Measurements from ENCODE around the gene KRT79. TPM values are rescaled to one million over a fixed set of nuclear protein-coding genes. Genes with fewer than 3 reads are reported as not detected.

The KRT79 gene
- polyA plus RNA-seq, 4 donors: 0.09 TPM; not detected in 3

DNA sequence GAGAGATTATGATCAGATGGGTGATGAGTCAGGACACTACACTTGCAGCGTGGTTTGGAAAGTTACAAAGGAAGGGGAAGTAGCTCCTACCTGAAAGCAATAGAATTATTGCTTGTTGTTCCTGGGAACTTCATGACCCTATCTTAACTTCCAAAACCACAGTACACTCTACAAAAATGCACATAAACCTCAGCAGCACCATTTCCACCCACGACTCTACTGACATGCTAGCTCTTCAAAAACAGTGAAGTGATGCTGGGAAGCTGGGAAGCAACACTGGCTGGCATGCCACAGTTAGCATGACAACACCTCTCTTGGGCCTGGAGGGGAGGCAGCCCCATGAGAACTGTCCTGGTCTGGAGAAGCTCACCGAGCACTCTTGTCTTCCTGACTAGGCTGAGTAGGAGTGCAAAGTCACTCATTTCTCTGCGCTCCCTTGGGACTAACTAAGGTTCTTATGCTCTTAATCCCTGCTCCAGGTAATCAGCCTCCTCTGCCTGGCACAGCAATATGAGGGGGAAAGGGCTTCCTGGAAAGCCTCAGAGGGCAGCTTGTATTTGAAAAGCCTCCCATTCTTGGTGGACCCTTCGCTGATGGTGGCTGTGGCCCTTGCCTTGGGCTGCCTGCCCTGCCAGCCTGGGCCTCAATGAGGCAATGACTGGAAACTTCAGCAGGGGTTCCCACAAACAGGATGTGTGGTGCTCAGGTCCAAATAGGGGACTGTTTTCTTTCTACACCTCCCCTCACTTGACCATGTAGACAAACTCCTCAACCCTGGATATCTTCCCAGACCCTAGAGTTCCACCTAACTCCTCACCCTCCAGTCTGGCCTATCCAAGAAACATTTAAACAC, 39.4 kb downstream of the KRT79 start:
- no peak for DNase-seq (ENCODE audit: low read depth in 4 of 4, low spot score in 3 of 4)

- DNase-seq (ENCODE audit: low read depth in 4 of 4, low spot score in 3 of 4): no peak
Observed at GRCh38 chr12:52792185-52793029, 41.7 kb downstream of the KRT79 start.

- no peak for DNase-seq (ENCODE audit: low read depth in 4 of 4, low spot score in 3 of 4)
Observed at GRCh38 chr12:52791271-52792184, 42.6 kb downstream of the KRT79 start.

GRCh38 chr12:52790427-52791270, 43.5 kb downstream of the KRT79 start:
- DNase-seq (ENCODE audit: low read depth in 4 of 4, low spot score in 3 of 4): no peak

- peak in 1 of 4 donors; percentile 21 for DNase-seq (ENCODE audit: low read depth in 4 of 4, low spot score in 3 of 4)
Observed at GRCh38 chr12:52789637-52790426, 44.3 kb downstream of the KRT79 start.

DNA sequence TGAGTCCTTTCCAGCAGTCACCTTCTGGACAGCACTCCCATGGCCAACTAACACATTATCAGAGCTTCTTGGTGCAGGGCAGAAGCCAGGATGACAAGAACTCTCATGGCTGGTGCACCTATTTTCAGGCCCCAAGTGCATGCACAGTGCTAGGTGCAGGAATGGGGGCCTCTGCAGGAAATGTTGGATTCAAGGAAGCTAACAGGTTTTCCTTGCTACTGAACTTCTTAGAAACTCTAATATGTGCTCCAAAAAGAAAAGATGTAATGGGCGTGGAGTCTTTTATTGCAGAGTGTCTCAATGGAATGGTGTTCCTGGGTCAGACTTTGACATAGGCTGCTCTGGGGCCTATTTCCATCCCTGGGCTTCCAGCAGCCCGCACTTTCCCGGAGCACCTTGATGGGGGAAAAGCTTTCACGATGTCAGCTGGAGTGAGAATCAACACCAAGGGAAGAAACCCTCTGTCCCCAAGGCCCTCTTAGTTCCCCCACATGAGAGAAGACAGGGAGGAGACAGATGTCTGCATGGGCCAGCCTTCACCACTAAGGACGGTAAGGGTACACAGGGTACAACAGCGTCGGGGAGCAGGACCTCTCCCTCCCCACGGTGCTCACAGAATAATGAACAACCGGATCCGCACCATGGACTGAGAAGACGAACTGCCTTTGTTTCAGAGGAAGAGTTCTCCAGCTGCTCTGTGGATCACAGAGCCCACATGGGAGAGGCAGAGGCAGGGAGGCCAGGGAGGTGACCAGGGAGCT, 45.1 kb downstream of the KRT79 start:
- no peak for DNase-seq (ENCODE audit: low read depth in 4 of 4, low spot score in 3 of 4)

GRCh38 chr12:52788192-52788875, 45.8 kb downstream of the KRT79 start:
- DNase-seq (ENCODE audit: low read depth in 4 of 4, low spot score in 3 of 4): no peak

DNA sequence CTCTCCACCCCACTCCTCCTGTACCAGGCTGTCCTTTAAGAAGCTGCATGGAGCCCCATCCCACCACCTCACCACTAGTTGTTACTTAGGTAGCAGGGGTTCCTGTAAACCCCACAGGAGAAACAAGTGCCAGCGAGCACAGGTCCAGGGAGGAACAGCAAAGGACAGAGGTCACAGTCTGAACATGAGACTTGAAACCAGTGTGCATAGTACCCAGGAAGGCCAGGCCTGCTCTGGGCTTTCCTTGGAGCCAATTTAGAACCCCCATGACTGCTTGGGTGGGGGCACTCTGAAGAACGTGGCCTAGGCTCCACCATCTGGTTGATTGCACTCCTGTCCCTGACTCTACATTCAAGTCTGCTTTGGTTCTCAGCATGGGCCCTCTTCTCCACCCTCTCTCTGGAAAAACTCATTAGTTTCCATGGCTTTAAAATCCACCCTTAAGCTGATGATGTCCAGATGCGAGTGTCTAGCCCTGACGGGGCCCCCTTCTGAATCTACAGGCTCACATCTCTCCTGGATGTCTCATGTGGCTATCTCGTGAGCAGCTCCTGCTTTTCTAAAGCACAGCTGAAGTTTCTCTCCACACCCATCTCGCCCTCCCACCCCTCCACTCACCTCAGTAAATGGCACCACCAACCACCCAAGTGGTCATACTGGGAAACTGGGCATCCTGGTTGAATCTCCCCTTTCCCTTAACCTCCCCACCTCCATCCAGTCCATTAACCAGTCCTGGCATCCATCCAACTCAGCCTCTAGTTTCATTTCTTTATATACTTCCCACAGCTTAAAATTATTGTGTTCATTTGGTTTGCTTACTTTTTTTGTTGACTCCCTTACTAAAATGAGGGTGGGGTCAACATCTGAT, 46.6 kb downstream of the KRT79 start:
- no peak for DNase-seq (ENCODE audit: low read depth in 4 of 4, low spot score in 3 of 4)

GRCh38 chr12:52784909-52785308, 49.2 kb downstream of the KRT79 start:
- DNase-seq (ENCODE audit: low read depth in 4 of 4, low spot score in 3 of 4): no peak

GRCh38 chr12:52783563-52784316, 50.4 kb downstream of the KRT79 start:
- DNase-seq (ENCODE audit: low read depth in 4 of 4, low spot score in 3 of 4): no peak

DNA sequence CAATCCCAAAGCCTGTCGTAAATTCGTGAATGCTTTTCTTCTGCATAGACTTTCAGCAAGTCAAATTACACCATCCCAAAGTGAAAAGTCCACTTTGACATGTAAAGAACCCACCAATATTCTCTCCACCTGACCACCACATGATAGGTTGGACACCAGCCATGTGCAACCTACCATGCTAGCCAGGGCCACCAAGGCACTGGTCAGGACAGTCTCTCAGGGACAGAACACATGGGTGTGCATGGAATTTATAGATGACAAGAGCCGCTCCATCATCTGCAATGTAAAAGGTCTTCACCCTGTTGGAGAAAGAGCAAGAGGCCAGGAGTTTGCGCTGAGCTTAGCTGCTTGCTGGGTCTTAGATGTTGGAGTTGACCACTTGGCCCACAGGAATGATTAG, 51.6 kb downstream of the KRT79 start:
- DNase-seq (ENCODE audit: low read depth in 4 of 4, low spot score in 3 of 4): no peak

GRCh38 chr12:52781399-52782082, 52.6 kb downstream of the KRT79 start:
- DNase-seq (ENCODE audit: low read depth in 4 of 4, low spot score in 3 of 4): no peak

GRCh38 chr12:52779914-52780313, 54.2 kb downstream of the KRT79 start:
- DNase-seq (ENCODE audit: low read depth in 4 of 4, low spot score in 3 of 4): no peak

DNA sequence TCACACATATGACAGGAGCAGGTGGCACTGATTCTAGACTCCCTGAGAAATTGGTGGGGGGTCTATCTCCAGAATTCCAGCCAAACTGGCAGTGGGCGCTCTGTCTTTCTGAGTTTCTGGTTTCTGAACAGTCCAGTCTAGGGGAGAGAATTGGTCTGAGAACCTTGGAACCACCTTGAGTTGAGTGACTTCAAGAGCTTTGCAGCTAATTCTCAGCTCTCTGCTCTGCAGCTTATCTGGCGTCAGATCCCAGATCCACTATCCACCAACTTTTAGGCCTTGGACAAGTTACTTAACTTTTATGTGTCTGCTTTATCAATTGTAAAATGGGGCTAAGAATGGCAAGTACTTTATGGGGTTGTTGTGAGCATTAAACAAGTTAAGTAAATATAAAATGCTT, 55.3 kb downstream of the KRT79 start:
- DNase-seq (ENCODE audit: low read depth in 4 of 4, low spot score in 3 of 4): no peak

- DNase-seq (ENCODE audit: low read depth in 4 of 4, low spot score in 3 of 4): no peak
Observed at GRCh38 chr12:52777566-52777965, 56.5 kb downstream of the KRT79 start.
